Esophagus squamous epithelium (tissue), 5 donors: ENCODE measurements around the gene EBF4. TPM values are rescaled to one million over a fixed set of nuclear protein-coding genes. Genes with fewer than 3 reads are reported as not detected.

Experiments used
- DNase-seq: peaks from one replicate; lab custom pipeline; 2025; lab: John Stamatoyannopoulos, UW
- H3K27ac ChIP-seq, 4 donors: fragments of 200-600 bp; sonication (generic); one replicate each; pipeline ENCODE4 v1.5.1; 2016 to 2019; ENCODE audit warnings: mild to moderate bottlenecking in 1 of 4
- H3K27me3 ChIP-seq, 4 donors: fragments of 200-600 bp; sonication (generic); 1 replicate in 3 of 4; 2 replicates in 1 of 4; pipeline versions ENCODE4 v1.5.1 to v1.6.0; 2017 to 2021; ENCODE audit warnings: antibody characterized with exemption in 1 of 4
- H3K36me3 ChIP-seq, 3 donors: fragments of 200-600 bp; sonication (generic); one replicate each; pipeline ENCODE4 v1.5.1; 2016 to 2019
- H3K4me1 ChIP-seq, 3 donors: fragments of 200-600 bp; sonication (generic); one replicate each; pipeline ENCODE4 v1.5.1; 2017 to 2019
- H3K4me3 ChIP-seq, 4 donors: fragments of 200-600 bp; sonication (generic); 1 replicate in 3 of 4; 2 replicates in 1 of 4; pipeline ENCODE4 v1.5.1; 2016 to 2019; ENCODE audit warnings: mild to moderate bottlenecking in 2 of 4, moderate library complexity in 1 of 4
- H3K9me3 ChIP-seq, 3 donors: fragments of 200-600 bp; sonication (generic); one replicate each; pipeline ENCODE4 v1.5.1; 2016 to 2019
- POLR2A ChIP-seq, 4 donors: fragments of 450-650 bp; IDR thresholded peaks; one replicate each; pipeline ENCODE4 v1.6.1; 2017; ENCODE audit warnings: antibody characterized with exemption in 4 of 4, mild to moderate bottlenecking in 4 of 4, moderate library complexity in 3 of 4
- WGBS, 2 donors: methylation state at CpG; one replicate each; pipeline ENCODE4 v1.1.5; 2018; 5-methylcytosine and 5-hydroxymethylcytosine counted together
- intact Hi-C: fragments of 100-400 bp; cut with DNase I; formaldehyde crosslinking; loops from one replicate; pipeline ENCODE4 v1.15.0; 2022
- small RNA-seq, 4 donors: library from RNA; depleted of rRNA; stranded (forward); fragments of <200 nt; gene quantifications; one replicate each; pipeline ENCODE3, GENCODE V24; 2016
- total RNA-seq, 4 donors: library from RNA; depleted of rRNA; stranded (reverse); fragments of >200 nt; gene quantifications; one replicate each; pipeline ENCODE4 v1.1.0, GENCODE V29; 2016
- TF ChIP-seq, protein P1 (sequence below), 6 experiments: fragments of 450-650 bp in 4 of 6; fragments of 200-600 bp in 2 of 6; sonication (generic) in 2 of 6; IDR thresholded peaks; one replicate each; pipeline ENCODE4 v1.5.1; 2016 to 2019; ENCODE audit warnings: antibody characterized with exemption in 6 of 6, mild to moderate bottlenecking in 4 of 6, moderate library complexity in 4 of 6
- donor health status: DM: yes; HTN: yes; CAD: no.

The EBF4 gene
- total RNA-seq, 4 donors from 2014 or later, result 3.2 to 10.4 (median 7.2) TPM

DNA sequence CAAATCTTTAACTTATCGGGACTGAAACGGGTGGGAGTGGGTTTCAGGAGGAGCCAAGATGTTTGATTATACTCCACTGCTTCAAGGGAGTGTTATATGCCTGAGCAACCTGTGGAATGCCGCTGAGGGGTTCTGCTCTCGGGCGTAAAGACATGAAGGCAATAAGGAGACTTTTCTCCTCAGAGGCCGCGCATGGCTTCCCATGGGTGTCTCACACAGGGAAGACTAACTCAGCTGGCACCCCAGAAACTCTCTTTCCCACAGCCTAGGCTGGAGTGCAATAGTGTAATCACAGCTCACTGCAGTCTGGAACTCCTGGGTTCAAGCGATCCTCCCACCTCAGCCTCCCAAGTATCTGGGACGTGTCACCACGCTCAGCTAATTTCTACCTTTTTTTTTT is 117.1 kb downstream of the EBF4 start:
- peaks cover 0 to 11% (median 0%) of the 10 kb centered on the region in 3 donors for H3K9me3 ChIP-seq
- H3K27ac ChIP-seq, result no peak overlapping the region
- H3K4me1 ChIP-seq, result peaks cover 0 to 13% (median 0%) of the 10 kb centered on the region in 3 donors
- 82 to 86% methylated on average over 9 to 10 of the region's 10 CpGs for WGBS, 2 donors
- no peaks in the 10 kb centered on the region for H3K36me3 ChIP-seq
- TF ChIP-seq, protein P1, sequence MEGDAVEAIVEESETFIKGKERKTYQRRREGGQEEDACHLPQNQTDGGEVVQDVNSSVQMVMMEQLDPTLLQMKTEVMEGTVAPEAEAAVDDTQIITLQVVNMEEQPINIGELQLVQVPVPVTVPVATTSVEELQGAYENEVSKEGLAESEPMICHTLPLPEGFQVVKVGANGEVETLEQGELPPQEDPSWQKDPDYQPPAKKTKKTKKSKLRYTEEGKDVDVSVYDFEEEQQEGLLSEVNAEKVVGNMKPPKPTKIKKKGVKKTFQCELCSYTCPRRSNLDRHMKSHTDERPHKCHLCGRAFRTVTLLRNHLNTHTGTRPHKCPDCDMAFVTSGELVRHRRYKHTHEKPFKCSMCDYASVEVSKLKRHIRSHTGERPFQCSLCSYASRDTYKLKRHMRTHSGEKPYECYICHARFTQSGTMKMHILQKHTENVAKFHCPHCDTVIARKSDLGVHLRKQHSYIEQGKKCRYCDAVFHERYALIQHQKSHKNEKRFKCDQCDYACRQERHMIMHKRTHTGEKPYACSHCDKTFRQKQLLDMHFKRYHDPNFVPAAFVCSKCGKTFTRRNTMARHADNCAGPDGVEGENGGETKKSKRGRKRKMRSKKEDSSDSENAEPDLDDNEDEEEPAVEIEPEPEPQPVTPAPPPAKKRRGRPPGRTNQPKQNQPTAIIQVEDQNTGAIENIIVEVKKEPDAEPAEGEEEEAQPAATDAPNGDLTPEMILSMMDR (IDR thresholded peaks at IDR 0.05), result no peak
- no peak for TF ChIP-seq POLR2A (IDR thresholded peaks at IDR 0.05)
- intact Hi-C loops, result no loop called here
- peaks cover 8 to 83% (median 12%) of the 10 kb centered on the region in 4 donors for H3K27me3 ChIP-seq
- no peak for DNase-seq
- no peak overlapping the region for H3K4me3 ChIP-seq

Small RNA genes lying within 50 kb of the gene (small RNA-seq; reads per million reads assigned to genes)
- gene SNORA51 (0 reads per million in 4 donors), gene SNORD110 (0 reads per million in 4 donors), gene SNORD56 (0 reads per million in 4 donors), gene SNORD57 (0 reads per million in 4 donors), gene SNORD86 (0 reads per million in 4 donors)

Other genes with a start within 250 kb of the EBF4 start
- 100 to 1,000 TPM; 244 to 393 (median 277) TPM for gene SNRPB, start 222.0 kb upstream of the EBF4 start, total RNA-seq
- gene ZNF343, start 183.9 kb upstream of the EBF4 start, total RNA-seq, result 10 to 100 TPM in 1 of 4 donors, 1 to 10 TPM in 3; 4.9 to 13.2 (median 5.4) TPM
- under 1 TPM in 1 of 4 donors, not detected in 3; 0.19 TPM for gene TMC2, start 156.2 kb upstream of the EBF4 start, total RNA-seq
- 100 to 1,000 TPM in 3 of 4 donors, 10 to 100 TPM in 1; 73.0 to 174 (median 137) TPM for gene NOP56, start 40.1 kb upstream of the EBF4 start, total RNA-seq
- gene IDH3B, start 28.6 kb upstream of the EBF4 start, total RNA-seq, result 100 to 1,000 TPM in 3 of 4 donors, 10 to 100 TPM in 1; 77.4 to 136 (median 123) TPM
- 1 to 10 TPM in 2 of 4 donors, under 1 TPM in 2; 0.15 to 3.8 (median 0.93) TPM for gene CPXM1, start 107.8 kb downstream of the EBF4 start, total RNA-seq
- gene C20orf141, start 122.2 kb downstream of the EBF4 start, total RNA-seq, result not detected
- not detected for gene TMEM239, start 123.6 kb downstream of the EBF4 start, total RNA-seq
- 10 to 100 TPM in 3 of 4 donors, 1 to 10 TPM in 1; 9.0 to 25.6 (median 16.6) TPM for gene PCED1A, start 147.9 kb downstream of the EBF4 start, total RNA-seq
- 10 to 100 TPM; 20.9 to 36.7 (median 28.5) TPM for gene VPS16, start 148.0 kb downstream of the EBF4 start, total RNA-seq
- 10 to 100 TPM; 26.2 to 53.7 (median 42.4) TPM for gene PTPRA, start 180.7 kb downstream of the EBF4 start, total RNA-seq